Breast epithelium (tissue), 3 donors: ENCODE measurements around the gene CACNA1E.

Experiments
- POLR2A ChIP-seq: fragments of 450-650 bp; IDR thresholded peaks from one replicate; pipeline ENCODE4 v1.6.1; 2016; ENCODE audit warnings: antibody characterized with exemption, mild to moderate bottlenecking, moderate library complexity
- TF ChIP-seq, protein P1 (sequence below), 3 donors: fragments of 450-650 bp; IDR thresholded peaks; one replicate each; pipeline ENCODE4 v1.5.1; 2016 to 2017; ENCODE audit warnings: antibody characterized with exemption in 3 of 3, mild to moderate bottlenecking in 3 of 3, moderate library complexity in 3 of 3

DNA sequence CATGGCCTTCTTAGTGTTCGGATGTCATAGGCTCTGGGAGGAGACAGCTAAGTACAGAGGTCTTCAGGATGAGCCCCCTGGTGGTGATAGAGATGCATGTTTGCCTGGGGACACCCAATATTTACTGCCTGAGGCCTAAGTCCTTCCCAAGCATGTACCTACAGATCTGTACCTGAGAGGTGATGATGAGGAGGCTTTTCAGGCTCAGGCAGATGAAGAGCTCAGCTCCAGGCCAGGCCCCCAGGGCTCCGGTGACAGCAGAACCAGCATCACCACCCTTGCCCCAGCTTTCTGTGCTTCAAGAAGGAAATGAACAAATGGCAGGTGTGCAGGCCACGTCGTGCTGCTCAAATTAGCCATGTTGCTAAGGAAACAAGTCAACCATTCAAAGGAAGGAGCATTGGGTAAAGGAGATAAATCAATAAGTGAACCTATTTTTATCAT lies 21.1 kb downstream of the CACNA1E start:
- TF ChIP-seq, protein P1, sequence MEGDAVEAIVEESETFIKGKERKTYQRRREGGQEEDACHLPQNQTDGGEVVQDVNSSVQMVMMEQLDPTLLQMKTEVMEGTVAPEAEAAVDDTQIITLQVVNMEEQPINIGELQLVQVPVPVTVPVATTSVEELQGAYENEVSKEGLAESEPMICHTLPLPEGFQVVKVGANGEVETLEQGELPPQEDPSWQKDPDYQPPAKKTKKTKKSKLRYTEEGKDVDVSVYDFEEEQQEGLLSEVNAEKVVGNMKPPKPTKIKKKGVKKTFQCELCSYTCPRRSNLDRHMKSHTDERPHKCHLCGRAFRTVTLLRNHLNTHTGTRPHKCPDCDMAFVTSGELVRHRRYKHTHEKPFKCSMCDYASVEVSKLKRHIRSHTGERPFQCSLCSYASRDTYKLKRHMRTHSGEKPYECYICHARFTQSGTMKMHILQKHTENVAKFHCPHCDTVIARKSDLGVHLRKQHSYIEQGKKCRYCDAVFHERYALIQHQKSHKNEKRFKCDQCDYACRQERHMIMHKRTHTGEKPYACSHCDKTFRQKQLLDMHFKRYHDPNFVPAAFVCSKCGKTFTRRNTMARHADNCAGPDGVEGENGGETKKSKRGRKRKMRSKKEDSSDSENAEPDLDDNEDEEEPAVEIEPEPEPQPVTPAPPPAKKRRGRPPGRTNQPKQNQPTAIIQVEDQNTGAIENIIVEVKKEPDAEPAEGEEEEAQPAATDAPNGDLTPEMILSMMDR (IDR thresholded peaks at IDR 0.05) = no peak
- no peak for TF ChIP-seq POLR2A
